Measurements from ENCODE around the gene CAMTA1.

DNA sequence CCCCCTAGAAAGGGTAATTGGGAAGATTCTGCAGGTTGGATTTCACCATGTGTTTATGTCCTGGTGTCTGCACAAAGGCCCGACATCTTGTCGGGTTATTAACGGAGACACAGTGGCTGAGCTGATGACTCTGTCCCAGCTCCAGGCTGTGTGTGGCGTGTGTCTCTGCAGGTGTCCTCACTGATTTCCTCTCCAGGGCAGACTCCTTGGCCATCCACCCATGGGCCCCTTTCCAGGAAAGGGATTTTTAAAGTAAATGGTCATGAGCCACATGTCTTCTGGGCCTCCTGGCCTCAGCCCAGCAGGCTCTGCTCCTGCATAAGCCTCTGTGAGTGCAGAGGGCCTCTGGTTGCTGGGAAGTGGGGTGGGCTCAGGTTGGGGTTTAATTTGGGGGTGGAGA is 567.1 kb downstream of the CAMTA1 start:
- TF ChIP-seq, protein P1, sequence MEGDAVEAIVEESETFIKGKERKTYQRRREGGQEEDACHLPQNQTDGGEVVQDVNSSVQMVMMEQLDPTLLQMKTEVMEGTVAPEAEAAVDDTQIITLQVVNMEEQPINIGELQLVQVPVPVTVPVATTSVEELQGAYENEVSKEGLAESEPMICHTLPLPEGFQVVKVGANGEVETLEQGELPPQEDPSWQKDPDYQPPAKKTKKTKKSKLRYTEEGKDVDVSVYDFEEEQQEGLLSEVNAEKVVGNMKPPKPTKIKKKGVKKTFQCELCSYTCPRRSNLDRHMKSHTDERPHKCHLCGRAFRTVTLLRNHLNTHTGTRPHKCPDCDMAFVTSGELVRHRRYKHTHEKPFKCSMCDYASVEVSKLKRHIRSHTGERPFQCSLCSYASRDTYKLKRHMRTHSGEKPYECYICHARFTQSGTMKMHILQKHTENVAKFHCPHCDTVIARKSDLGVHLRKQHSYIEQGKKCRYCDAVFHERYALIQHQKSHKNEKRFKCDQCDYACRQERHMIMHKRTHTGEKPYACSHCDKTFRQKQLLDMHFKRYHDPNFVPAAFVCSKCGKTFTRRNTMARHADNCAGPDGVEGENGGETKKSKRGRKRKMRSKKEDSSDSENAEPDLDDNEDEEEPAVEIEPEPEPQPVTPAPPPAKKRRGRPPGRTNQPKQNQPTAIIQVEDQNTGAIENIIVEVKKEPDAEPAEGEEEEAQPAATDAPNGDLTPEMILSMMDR (IDR thresholded peaks at IDR 0.05; ENCODE audit: borderline replicate concordance, extremely low read depth, low read length, poor library complexity, severe bottlenecking): no peak
- TF ChIP-seq EZH2 (IDR thresholded peaks at IDR 0.05; ENCODE audit: borderline replicate concordance, low read depth, low read length, severe bottlenecking): no peak

Data from DND-41 (cell line).